KBM-7 (cell line): ENCODE measurements around the gene TSNAX.
"Not testable (repeated sequence)": the region's sequence is repeated elsewhere in the genome, so short reads cannot be mapped to it uniquely, and the experiment has no call there.

ENCODE experiments used
- DNase-seq: peaks from one replicate; pipeline ENCODE4 v3.0.0-alpha.2; 2015
- in situ Hi-C: fragments of 300-500 bp; cut with MboI; formaldehyde crosslinking; loops from 2 replicates; pipeline ENCODE4 v1.14.3; 2020; ENCODE audit warnings: low sequenced_read_pairs, low pct_unique_long_range_greater_than_20kb, mixed read lengths

Gene TSNAX

DNA sequence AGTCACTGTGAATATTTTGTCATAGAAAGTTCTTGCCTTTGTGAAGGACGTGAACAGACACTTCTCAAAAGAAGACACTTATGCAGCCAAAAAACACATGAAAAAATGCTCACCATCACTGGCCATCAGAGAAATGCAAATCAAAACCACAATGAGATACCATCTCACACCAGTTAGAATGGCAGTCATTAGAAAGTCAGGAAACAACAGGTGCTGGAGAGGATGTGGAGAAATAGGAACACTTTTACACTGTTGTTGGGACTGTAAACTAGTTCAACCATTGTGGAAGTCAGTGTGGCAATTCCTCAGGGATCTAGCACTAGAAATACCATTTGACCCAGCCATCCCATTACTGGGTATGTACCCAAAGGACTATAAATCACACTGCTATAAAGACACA lies 64.8 kb downstream of the TSNAX start:
- in situ Hi-C loops, result loop anchor here (5.0 kb wide), 1 partner anchor 231 kb away; no protein-coding TSS in a partner anchor

DNA sequence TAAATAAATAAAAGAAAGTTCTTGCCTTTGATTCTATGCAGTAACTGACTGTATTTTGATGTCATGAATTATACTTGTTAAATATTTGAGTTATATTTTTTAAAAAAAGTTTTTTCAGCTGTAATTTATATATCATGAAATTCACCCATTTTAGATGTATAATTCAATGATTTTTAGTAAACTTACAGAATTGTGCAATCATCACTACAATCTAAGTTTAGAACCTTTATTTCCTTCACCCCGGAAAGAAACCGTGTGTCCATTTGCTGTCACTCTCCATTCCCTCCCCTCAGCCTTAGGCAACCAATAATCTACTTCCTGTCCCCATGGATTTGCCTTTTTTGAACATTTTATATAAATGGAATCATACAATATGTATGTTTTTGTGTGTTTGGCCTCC lies 65.7 kb downstream of the TSNAX start:
- no peak for DNase-seq
- in situ Hi-C loops, result loop anchor here (5.0 kb wide), 1 partner anchor 232 kb away; no protein-coding TSS in a partner anchor

More for the DNA sequence above, 64.8 kb downstream of the TSNAX start:
- not testable (repeated sequence) for DNase-seq

DNA sequence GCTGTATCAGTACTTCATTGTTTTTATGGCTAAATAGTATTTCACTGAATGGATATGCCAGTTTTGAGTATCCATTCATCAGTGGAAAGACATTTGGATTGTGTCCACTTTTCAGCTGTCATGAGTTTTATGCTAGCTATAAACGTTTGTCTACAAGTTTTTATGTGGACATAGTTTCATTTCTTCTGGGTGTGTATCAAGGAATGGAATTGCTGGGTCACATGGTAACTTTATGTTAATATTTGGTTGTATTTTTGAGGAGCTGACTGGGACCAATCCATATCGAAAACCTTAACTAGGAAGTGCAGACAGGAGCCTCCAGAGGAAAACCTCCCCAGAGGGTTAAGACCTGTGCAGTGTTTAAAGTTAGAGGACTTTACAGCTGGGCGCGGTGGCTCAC lies 66.3 kb downstream of the TSNAX start:
- DNase-seq, result no peak
- in situ Hi-C loops, result loop anchor here (5.0 kb wide), 1 partner anchor 232 kb away; no protein-coding TSS in a partner anchor

DNA sequence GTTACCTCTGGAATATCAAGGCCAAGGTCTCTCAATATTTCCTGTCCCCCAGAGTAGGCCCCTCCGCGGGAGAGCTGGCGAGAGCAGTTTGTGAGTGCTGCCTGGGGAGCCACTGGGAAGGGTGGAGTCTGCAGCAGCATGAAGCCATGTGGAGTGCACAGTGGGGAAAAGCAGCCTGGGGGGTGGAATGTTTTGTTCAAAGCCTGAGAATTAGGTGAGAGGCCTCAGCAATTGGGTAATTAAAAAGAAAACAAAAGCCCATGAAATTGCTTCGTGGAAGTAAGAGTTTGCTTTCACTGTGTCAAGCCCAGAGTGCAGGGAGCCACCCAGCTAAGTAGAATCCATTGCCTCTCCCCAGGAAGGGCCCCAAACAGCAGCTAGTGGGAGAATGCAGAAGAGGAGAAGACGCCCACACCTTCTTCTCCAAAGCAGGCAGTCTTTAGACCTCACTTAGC lies 67.9 kb downstream of the TSNAX start:
- no peak for DNase-seq
- in situ Hi-C loops, result no loop called here

DNA sequence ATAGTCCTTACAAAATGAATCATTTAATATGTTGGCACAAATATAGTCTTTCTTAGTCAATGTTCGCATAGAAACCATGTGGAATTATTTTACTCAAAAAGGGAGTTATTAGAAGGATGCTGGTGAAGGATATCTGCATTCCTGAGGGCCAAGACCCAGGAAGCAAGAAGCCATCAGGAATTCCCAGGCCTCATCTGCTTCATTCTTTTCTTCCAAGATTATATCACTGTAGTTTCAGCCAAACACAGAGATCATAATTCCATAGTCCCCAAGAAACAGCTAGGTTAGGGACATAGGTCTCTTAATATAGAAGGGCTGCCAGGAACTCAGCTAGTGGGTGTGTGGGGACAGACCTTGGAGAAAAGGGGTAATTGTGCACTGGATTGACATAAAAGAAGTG lies 69.5 kb downstream of the TSNAX start:
- in situ Hi-C loops, result no loop called here
- DNase-seq, result no peak

DNA sequence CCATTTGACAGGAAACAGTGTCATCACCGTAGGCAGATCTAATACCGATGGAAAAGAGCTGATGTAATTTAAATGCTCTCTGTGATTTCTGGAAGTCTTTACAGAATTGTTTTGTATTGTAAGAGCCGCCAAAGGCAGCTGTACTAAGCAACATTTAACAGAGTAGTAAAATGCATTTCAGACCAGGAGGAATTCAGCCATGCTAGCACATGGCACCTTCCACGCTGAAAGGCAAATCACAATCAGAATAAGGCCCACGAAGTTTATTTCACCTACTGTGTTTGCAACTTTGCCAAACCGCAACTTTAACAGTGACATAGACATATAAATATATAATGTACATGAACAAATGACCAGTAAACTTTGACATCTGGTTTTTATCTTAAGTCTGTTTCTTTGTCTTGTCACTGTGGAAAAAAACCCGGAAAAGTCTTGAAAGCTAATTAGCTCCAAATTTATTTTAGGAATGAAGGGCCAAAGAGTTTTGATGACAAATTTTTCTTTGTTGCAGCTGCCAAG lies 72.0 kb downstream of the TSNAX start:
- in situ Hi-C loops, result no loop called here
- no peak for DNase-seq

DNA sequence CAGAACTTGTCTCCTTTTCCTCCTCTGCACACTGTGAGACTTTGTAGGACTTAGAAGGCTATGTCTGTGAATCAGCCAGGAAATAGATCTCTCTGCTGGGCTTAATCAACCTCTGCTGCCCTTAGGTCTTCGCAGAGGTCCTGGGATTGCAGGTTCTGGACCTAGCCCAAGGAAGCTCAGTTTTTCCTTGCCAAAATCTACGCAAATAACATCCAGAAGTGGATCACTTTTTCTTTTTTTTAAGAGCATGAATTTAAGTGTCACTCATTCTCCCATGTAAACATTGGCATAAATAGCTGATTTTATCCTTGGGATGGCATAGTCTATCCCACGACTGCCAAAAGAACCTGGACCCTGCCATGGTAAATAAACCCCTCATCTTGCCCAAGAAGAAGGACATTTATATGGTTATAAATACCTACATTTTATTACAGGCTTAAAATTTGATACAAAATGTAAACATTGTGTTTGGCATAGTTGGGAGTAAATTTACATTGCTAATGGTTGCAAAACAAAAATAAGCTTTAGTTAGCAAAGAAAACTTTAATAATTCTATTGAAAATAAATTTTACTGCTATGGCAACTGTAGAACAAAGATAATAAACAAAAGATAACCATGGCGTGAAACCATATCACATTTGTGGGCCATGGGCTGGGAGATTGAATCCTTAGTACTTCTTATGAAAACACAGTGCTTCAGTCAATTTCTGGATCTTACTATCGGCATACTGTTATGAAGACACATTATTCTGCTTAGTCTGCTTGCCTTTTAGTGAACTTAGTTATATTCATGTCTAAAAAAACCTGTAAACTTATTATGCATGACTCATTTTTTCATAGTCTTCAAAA lies 73.6 kb downstream of the TSNAX start:
- in situ Hi-C loops, result no loop called here
- no peak for DNase-seq

DNA sequence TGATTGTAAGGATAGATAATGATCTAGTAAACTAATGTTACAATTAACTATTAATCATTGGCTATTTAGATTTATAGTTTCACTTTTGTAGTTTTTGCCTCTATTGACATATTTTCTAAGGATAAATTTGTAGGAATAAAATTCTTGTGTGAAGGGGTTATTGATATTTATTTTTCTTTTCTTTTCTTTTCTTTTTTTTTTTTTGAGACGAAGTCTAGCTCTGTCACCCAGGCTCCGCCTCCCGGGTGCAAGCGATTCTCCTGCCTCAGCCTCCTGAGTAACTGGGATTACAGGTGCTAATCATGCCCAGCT lies 74.2 kb downstream of the TSNAX start:
- no peak for DNase-seq
- in situ Hi-C loops, result no loop called here

DNA sequence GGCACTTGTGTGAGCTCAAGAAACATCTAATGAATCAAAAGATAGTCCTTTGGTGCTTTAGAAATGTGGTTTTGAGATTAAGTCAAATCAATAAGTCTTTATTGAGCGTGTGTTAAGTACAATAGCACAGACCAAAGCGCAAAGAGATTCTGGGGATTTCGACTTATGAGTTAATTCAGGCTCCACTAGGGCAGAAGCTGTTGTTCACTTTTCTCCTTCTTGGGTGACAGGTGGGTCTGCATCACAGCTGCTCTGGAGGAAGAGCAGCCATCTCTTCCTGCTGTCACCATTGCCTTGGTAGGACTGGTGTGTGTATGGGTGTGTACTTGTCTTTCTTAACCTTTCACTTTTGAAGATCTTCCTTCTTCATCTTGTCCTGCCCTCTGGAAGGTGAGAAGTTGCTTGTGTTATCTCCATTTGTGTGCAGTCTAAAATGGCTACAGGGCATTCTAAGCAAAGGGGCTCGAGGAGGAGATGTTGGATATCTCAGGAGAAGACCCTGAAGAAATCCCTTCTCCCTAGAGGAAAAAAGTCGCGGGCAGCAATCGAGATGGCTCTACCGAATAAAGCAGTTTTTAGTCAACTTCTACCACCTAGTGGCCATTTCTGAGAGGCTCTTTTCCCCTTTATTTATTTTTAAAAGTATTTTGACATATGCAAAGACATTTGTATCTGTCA lies 75.3 kb downstream of the TSNAX start:
- DNase-seq, result peak; percentile 79
- in situ Hi-C loops, result no loop called here

DNA sequence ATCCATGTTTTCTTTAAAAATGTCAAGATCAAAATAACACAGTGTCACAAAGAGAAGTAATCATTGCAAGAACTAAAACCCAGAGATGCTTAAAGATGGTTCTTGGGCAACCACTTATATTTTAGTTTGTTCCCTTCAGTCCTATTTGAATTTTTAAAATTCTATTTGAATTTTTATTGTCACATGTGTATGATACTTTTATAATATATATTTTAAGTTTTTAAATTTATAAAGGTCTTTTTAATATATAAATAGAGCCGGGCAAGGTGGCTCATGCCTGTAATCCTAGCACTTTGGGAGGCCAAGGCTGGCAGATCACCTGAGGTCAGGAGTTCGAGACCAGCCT lies 75.8 kb downstream of the TSNAX start:
- no peak for DNase-seq
- in situ Hi-C loops, result no loop called here

DNA sequence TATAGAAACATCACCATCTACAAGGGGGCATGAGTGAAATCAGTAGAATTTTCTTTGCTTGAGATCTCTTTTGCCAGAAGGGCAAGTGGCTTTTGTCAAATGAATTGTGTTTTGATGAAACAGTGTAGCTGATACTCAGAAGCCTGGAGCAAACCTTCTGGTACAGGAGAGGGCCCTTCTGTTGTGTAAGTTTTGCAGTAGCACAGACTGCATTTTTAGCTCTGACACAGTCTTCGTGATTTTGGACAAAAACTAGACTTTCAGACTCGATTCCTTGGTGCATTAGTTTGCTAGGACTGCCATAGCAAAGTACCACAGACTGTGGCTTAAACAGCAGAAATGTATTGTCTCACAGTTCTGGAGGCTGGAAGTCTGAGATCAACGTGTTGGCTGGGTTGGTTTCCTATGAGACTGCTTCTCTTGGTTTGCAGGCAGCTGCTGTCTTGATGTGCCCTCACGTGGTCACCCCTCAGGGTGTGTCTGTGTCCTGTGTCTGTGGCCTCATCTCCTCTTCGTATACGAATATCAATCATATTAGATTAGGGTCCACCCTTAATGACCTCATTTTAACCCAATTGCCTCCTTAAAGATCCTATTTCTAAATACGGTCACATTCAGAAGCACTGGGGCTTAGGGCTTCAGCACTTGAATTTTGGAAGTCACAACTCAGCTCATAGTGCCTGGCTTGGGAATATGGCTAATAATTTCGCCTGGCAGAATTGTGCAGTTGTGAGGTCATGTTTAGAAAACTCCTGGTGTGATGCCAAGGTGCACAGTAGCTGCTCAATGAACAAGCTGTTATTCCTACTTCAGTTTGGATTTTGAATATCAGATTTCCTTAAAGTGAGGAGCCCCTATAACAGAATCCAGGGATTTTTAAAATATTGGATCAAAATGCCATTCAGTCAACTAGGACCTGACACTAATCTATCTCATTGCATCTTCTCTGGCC lies 77.0 kb downstream of the TSNAX start:
- in situ Hi-C loops, result no loop called here
- no peak for DNase-seq

DNA sequence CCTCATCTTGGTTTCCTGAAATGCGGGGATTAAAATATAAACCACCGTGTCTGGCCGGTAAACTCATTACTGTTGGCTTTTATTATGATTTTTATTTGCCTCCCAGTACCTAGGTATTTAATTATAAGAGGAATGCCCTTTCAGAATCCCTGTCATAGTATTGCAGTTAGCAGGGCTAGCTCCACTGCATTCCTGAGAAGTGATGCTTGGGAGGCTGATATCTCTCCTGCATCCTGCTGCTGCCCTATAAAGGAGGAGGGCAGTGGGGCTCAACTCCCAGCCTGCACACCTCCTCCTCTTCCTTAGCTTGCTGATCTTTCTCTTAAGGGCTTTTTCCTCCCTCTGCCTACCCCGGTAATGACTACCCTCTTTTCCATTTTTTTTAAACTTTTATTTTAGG lies 78.2 kb downstream of the TSNAX start:
- in situ Hi-C loops, result no loop called here
- DNase-seq, result no peak

DNA sequence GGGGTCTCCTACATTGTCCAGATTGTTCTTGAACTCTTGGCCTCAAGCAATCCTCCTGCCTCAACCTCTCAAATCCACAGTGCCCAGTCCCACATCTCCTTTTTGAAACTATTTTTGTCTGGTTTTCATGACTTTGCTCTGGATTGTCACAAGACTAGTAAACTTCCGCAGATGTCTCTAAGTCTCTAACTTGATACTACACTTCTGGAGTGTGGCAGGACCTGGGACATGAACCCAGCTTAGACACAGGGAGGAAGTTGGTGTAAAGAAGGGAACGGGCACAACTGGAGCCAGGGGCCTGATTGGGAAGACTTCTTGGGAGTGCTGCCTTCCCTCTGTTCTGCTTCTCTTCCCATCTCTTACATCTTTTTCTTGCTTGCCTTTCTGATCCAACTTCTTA lies 81.9 kb downstream of the TSNAX start:
- in situ Hi-C loops, result no loop called here
- DNase-seq, result no peak

DNA sequence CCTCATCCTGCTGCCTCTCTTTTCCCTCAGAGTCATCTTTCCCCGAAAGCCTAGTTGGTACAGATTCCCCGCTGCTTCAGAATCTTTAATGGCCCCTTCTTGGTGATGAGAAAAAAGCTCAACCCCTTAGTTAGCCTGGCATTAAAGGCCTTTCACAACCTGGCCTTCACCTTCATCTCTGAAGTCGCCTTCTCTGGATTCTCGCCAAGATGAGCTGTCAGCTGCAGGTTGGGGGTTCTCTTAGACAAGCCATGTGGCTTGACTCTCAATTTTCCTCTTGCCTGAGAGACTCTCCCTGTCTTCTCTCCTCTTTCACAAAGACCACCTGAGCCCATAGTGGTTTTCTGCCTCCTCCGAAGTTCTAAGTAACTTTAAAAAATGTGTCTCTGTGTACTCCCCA lies 82.6 kb downstream of the TSNAX start:
- DNase-seq, result no peak
- in situ Hi-C loops, result no loop called here

DNA sequence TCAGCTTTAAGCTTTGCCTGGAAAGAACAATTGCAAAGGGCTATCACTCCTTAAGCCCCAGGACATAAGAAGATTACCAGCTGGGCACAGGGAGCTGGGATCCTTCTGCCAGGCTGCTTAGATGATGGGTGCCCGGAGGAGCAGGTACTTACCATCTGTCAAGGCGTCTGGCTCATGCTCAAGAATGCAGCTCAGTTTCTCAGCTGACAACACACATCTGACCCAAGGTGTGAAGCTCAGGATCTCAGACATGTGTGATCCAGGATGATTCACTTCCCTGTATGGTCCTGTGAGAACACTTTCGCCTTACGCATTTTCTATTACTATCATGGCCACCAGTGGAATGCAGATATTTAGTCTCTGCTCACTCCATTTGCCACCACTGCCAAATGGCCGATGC lies 83.4 kb downstream of the TSNAX start:
- in situ Hi-C loops, result no loop called here
- no peak for DNase-seq

DNA sequence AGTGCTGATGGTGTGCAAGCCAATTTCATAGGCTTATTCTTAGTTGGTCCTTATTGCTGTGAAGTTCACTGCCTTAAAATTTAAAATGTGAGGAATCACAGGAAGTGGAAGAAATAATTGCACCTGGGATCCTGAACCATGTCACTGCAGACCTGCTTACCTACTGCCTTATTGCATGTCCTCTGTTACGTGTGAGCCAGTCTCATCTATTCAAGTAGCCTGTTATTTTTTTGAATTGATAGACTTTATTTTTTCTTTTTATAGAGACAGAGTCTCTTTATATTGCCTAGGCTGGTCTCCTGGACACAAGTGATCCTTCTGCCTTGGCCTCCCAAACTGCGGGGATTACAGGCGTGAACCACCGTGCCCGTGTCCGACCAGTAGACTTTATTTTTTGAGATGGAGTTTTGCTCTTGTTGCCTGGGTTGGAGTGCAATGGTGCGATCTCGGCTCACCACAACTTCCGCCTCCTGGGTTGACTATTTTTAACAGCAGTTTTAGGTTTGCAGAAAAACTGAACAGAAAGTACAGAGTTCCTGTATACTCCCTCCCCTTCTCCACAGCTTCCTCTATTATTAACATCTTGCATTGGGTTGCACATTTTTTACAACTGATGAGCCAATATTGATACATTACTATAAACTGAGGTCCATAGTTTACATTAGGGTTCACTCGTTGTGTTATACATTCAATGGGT lies 84.1 kb downstream of the TSNAX start:
- in situ Hi-C loops, result no loop called here
- peak; percentile 95 for DNase-seq

DNA sequence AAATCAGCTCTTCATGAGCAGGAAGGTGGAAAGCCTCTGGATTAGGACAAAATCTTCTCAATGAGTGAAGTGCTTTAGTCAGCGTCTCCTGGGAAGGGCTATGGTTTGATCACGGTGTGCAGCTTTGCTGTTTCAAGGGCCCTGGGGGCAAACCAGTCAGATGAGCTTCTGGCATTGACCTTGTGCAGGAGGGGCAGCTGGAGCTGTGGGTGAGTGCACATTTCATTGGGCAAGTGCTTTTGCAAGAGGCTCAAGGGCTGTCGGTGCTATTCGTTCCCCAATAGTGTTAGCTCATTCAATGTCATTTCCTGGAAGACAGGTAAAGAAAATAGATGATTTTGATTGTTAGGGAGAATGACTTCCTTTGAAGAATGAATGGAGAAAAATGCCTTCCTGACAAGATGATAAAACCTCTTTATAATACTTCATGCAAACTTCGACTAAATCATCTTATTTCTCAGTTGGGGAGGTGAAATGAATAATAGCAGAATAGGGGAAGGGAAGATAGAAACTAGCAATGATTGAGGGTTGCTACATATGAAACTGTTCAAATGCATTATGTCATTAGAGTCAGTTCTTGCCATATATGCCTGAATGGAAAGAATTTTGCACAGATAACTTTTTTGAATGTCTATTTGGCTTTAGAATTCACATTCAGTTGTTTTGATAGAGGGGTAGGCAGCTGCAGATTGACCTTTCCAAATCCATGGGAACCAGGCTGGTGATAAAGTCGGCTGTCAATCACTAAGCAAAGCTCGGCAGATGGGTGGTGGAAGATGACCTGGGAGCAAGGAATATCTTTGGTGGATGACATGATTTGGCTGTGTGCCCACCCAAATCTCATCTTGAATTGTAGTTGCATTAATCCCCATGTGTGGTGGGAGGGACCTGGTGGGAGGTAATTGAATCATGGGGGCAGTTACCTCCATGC lies 85.2 kb downstream of the TSNAX start:
- in situ Hi-C loops, result no loop called here
- no peak for DNase-seq
